Transverse colon (tissue), 4 donors: ENCODE data around the gene RDH16. TPM values are rescaled to one million over a fixed set of nuclear protein-coding genes. Genes with fewer than 3 reads are reported as not detected.

Experiments
- DNase-seq: peaks from one replicate; pipeline ENCODE4 v3.0.0-alpha.2; 2019
- H3K27ac ChIP-seq, 4 donors: fragments of 200-600 bp; sonication (generic); 2 replicates each; pipeline ENCODE4 v1.5.1; 2016 to 2018; ENCODE audit warnings: inconsistent platforms in 4 of 4
- H3K27me3 ChIP-seq: fragments of 200-600 bp; sonication (generic); 2 replicates; pipeline ENCODE4 v1.5.1; 2017; ENCODE audit warnings: inconsistent platforms
- H3K36me3 ChIP-seq, 4 donors: fragments of 200-600 bp; sonication (generic); 2 replicates each; pipeline ENCODE4 v1.5.1; 2017 to 2019; ENCODE audit warnings: inconsistent platforms in 4 of 4
- H3K4me1 ChIP-seq, 4 donors: fragments of 200-600 bp; sonication (generic); 2 replicates each; pipeline ENCODE4 v1.5.1; 2017 to 2020; ENCODE audit warnings: inconsistent platforms in 4 of 4
- H3K4me3 ChIP-seq, 4 donors: fragments of 200-600 bp; sonication (generic); 1 replicate in 1 of 4; 2 replicates in 3 of 4; pipeline versions ENCODE4 v1.5.1 to v1.6.1; 2017 to 2019; ENCODE audit warnings: inconsistent platforms in 4 of 4
- H3K9me3 ChIP-seq, 2 donors: fragments of 200-600 bp; sonication (generic); 2 replicates each; pipeline ENCODE4 v1.5.1; 2017 to 2019; ENCODE audit warnings: inconsistent platforms in 2 of 2
- CTCF ChIP-seq, 5 experiments: fragments of 200-600 bp in 3 of 5; fragments of 450-650 bp in 2 of 5; sonication (generic) in 3 of 5; IDR thresholded peaks; 1 replicate in 2 of 5; 2 replicates in 3 of 5; pipeline ENCODE4 v1.5.1; 2016 to 2017; ENCODE audit warnings: antibody characterized with exemption in 5 of 5, inconsistent platforms in 3 of 5, mild to moderate bottlenecking in 2 of 5, moderate library complexity in 1 of 5
- EP300 ChIP-seq: sonication (generic); formaldehyde crosslinking; IDR thresholded peaks from one replicate; pipeline ENCODE4 v1.6.1; 2017; ENCODE audit warnings: antibody characterized with exemption, low read depth
- POLR2A ChIP-seq: fragments of 450-650 bp; IDR thresholded peaks from one replicate; pipeline ENCODE4 v1.6.1; 2016; ENCODE audit warnings: antibody characterized with exemption, mild to moderate bottlenecking, moderate library complexity
- POLR2AphosphoS5 ChIP-seq, 3 donors: sonication (generic); formaldehyde crosslinking; IDR thresholded peaks; one replicate each; pipeline ENCODE4 v1.6.1; 2016; ENCODE audit warnings: antibody characterized with exemption in 3 of 3
- WGBS, 2 donors: methylation state at CpG; one replicate each; pipeline ENCODE4 v1.1.5; 2018; ENCODE audit warnings: low coverage in 1 of 2; 5-methylcytosine and 5-hydroxymethylcytosine counted together
- in situ Hi-C, 4 donors: fragments of 200-750 bp; cut with MboI; loops; one replicate each; pipeline versions ENCODE4 v1.15.0 to v1.15.1; 2017; ENCODE audit warnings: low sequenced_read_pairs in 3 of 4, low pct_ligation_motif_present in 1 of 4, low pct_unique_long_range_greater_than_20kb in 1 of 4
- intact Hi-C: fragments of 100-400 bp; cut with DNase I; formaldehyde crosslinking; loops from one replicate; pipeline ENCODE4 v1.15.1; 2023; ENCODE audit warnings: low total_unique reads
- total RNA-seq, 4 donors: library from RNA; depleted of rRNA; stranded (reverse); fragments of >200 nt; gene quantifications; one replicate each; pipeline ENCODE4 v1.1.0, GENCODE V29; 2016

The RDH16 gene
- total RNA-seq, 4 donors from 2014 or later, result 0.48 to 0.55 TPM; not detected in 2

DNA sequence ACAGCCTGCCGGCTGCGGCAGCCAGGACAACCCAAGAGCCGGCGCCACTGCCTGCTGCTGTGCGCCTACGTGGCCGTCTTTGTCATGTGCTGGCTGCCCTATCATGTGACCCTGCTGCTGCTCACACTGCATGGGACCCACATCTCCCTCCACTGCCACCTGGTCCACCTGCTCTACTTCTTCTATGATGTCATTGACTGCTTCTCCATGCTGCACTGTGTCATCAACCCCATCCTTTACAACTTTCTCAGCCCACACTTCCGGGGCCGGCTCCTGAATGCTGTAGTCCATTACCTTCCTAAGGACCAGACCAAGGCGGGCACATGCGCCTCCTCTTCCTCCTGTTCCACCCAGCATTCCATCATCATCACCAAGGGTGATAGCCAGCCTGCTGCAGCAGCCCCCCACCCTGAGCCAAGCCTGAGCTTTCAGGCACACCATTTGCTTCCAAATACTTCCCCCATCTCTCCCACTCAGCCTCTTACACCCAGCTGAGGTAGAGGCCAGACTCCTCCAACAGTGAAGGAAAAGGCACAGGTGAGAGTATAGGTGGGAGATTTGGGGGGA is 38.6 kb upstream of the RDH16 start:
- Histone ChIP-seq H3K4me1 (peaks cover 0 to 18% (median 1%) of the 10 kb centered on the region in 4 donors), H3K36me3 (no peaks in the 10 kb centered on the region), H3K9me3 (no peaks in the 10 kb centered on the region), H3K4me3 (no peak overlapping the region), H3K27me3 (no peaks in the 10 kb centered on the region), H3K27ac (no peak overlapping the region)
- WGBS, 2 donors, result 96 to 100% methylated on average over 1 to 11 of the region's 11 CpGs
- in situ Hi-C loops (loop anchor here in 1 of 4 donors (10.0 kb wide), 1 partner anchor 241 kb away; the partner anchor contains the start of gene PRIM1), intact Hi-C loops (no loop called here)
- TF ChIP-seq CTCF (IDR thresholded peaks at IDR 0.05), result no peak
- no peak for TF ChIP-seq POLR2AphosphoS5 (IDR thresholded peaks at IDR 0.05)
- no peak for TF ChIP-seq EP300
- TF ChIP-seq POLR2A, result no peak
- DNase-seq, result no peak

- Histone ChIP-seq H3K27ac (no peak overlapping the region), H3K4me3 (no peak overlapping the region), H3K4me1 (peaks cover 0 to 20% (median 1%) of the 10 kb centered on the region in 4 donors), H3K9me3 (no peaks in the 10 kb centered on the region), H3K27me3 (no peaks in the 10 kb centered on the region), H3K36me3 (no peaks in the 10 kb centered on the region)
- DNase-seq, result no peak
- WGBS, 2 donors, result 93% methylated on average over 26 of the region's 26 CpGs; no CpG with 5 or more reads in 1 of the 2 donors
- intact Hi-C loops, result no loop called here
- in situ Hi-C loops, result loop anchor here in 1 of 4 donors (10.0 kb wide), 1 partner anchor 241 kb away; the partner anchor contains the start of gene PRIM1
- no peak for TF ChIP-seq POLR2A
- no peak for TF ChIP-seq CTCF (IDR thresholded peaks at IDR 0.05)
- TF ChIP-seq EP300, result no peak
- no peak for TF ChIP-seq POLR2AphosphoS5 (IDR thresholded peaks at IDR 0.05)
Observed at GRCh38 chr12:56995201-56995929, 38.0 kb upstream of the RDH16 start.

- Histone ChIP-seq H3K36me3 (no peaks in the 10 kb centered on the region), H3K27me3 (no peaks in the 10 kb centered on the region), H3K27ac (no peak overlapping the region), H3K4me3 (no peak overlapping the region), H3K4me1 (peaks cover 0 to 17% (median 1%) of the 10 kb centered on the region in 4 donors), H3K9me3 (no peaks in the 10 kb centered on the region)
- 88% methylated on average over 10 of the region's 10 CpGs; no CpG with 5 or more reads in 1 of the 2 donors for WGBS, 2 donors
- TF ChIP-seq CTCF (IDR thresholded peaks at IDR 0.05), result no peak
- no peak for TF ChIP-seq POLR2A
- no peak for TF ChIP-seq POLR2AphosphoS5 (IDR thresholded peaks at IDR 0.05)
- no peak for TF ChIP-seq EP300
- intact Hi-C loops, result no loop called here
- in situ Hi-C loops, result loop anchor here in 1 of 4 donors (10.0 kb wide), 1 partner anchor 239 kb away; the partner anchor contains the start of gene PRIM1
- DNase-seq, result no peak
Observed at GRCh38 chr12:56994231-56994746, 36.9 kb upstream of the RDH16 start.

DNA sequence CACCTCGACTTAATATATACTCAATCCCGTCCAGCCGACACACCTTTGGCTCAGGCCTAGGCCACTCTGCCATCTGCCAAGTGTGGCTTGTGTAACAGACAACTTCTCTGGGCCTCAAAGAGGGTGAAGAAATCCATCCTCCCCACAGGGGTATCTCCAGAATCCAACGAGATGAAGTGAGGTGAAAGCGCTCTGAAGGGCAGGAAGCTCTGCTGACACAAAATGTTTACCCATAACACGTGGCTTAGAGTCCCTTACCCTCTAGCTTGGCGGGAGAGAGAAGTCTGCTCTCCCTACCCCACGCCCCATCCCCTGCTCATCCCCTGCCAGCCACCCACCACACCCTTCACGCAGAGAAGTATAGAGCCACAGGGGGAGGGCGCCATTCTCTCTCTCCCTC is 35.9 kb upstream of the RDH16 start:
- TF ChIP-seq POLR2A (no peak), POLR2AphosphoS5 (IDR thresholded peaks at IDR 0.05) (no peak), CTCF (IDR thresholded peaks at IDR 0.05) (no peak), EP300 (no peak)
- Histone ChIP-seq H3K36me3 (no peaks in the 10 kb centered on the region), H3K4me3 (no peak overlapping the region), H3K27me3 (no peaks in the 10 kb centered on the region), H3K9me3 (no peaks in the 10 kb centered on the region), H3K4me1 (peaks cover 0 to 14% (median 1%) of the 10 kb centered on the region in 4 donors), H3K27ac (no peak overlapping the region)
- DNase-seq, result no peak
- intact Hi-C loops (no loop called here), in situ Hi-C loops (loop anchor here in 1 of 4 donors (10.0 kb wide), 1 partner anchor 239 kb away; the partner anchor contains the start of gene PRIM1)
- 53 to 72% methylated on average over 2 to 10 of the region's 10 CpGs for WGBS, 2 donors
